ENCODE results near the gene TIMM10B. TPM values are rescaled to one million over a fixed set of nuclear protein-coding genes. Genes with fewer than 3 reads are reported as not detected.

Gene TIMM10B
- total and polyA plus RNA-seq, 2 donors (not counting 1 experiment from before 2014, with no cell fraction given) = 42.9 to 62.1 TPM

DNA sequence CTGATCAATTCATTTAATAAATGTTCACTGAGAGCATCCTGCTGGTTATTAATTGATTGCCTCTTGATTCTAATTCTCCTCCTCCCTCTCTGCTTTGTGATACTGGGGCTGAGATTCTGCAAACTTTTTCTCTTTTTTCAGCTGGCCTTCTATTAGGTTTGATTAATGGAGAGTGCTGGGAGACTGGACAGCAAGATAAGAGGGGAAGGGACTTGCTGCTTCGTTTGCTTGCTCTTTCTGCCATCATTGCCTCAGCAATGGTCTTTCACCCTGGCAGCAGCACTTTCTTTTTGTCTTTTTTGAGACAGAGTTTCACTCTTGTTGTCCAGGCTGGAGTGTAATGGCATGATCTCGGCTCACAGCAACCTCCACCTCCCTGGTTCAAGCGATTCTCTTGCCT lies 22.9 kb downstream of the TIMM10B start:
- Mint-ChIP-seq H3K27me3 (no peaks in the 10 kb centered on the region), H3K9me3 (ENCODE audit: insufficient read depth) (no peaks in the 10 kb centered on the region), H3K4me3 (no peak overlapping the region), H3K27ac (no peak overlapping the region), H3K4me1 (no peaks in the 10 kb centered on the region)
- Histone ChIP-seq H3K9ac (ENCODE audit: low read length) (no peak overlapping the region), H3K36me3 (replicated peaks in 1 of 2; ENCODE audit: control extremely low read depth in 1 of 2, control insufficient read depth in 1 of 2, extremely low read depth in 1 of 2, insufficient read depth in 2 of 2, low read length in 1 of 2) (peaks cover 1 to 31% of the 10 kb centered on the region in 2 experiments), H3K4me2 (replicated peaks; ENCODE audit: low read depth, low read length, poor library complexity, severe bottlenecking) (no peak overlapping the region), H3K79me2 (ENCODE audit: control insufficient read depth, insufficient read depth, low read length) (peaks cover 9% of the 10 kb centered on the region), H2AFZ (ENCODE audit: insufficient read depth, low read depth, low read length, poor library complexity, severe bottlenecking) (no peak overlapping the region), H3K4me1 (ENCODE audit: control insufficient read depth in 2 of 2, insufficient read depth in 2 of 2, low read length in 2 of 2) (no peaks in the 10 kb centered on the region), H4K20me1 (ENCODE audit: control insufficient read depth, insufficient read depth, low read length, poor library complexity, severe bottlenecking) (no peaks in the 10 kb centered on the region), H3K27me3 (replicated peaks in 1 of 4; ENCODE audit: control extremely low read depth in 1 of 4, control insufficient read depth in 3 of 4, insufficient read depth in 4 of 4, low read length in 3 of 4) (no peaks in the 10 kb centered on the region), H3K4me3 (ENCODE audit: control extremely low read depth in 1 of 5, extremely low read depth in 1 of 5, insufficient read depth in 1 of 5, low read depth in 2 of 5, low read length in 4 of 5) (no peak overlapping the region), H3K27ac (ENCODE audit: low read length in 2 of 2) (no peak overlapping the region), H3K9me3 (ENCODE audit: control extremely low read depth in 1 of 3, control insufficient read depth in 2 of 3, insufficient read depth in 1 of 3, low read length in 2 of 3) (no peaks in the 10 kb centered on the region)
- intact Hi-C loops (cut with micrococcal nuclease) = loop anchor here (2.0 kb wide), 1 partner anchor 61 kb away; no protein-coding TSS in a partner anchor
- no peak for DNase-seq
- ChIA-PET CTCF (interaction anchor here (1.0 to 7.0 kb wide), 12 partner anchors 9 to 199 kb away, joined by 3 to 184 read pairs (median 6); partner anchors contain the start of genes HPX, MRPL17 and TRIM3), POLR2A (interaction anchor here (0.7 kb wide), 1 partner anchor 21 kb away, joined by 3 read pairs; no protein-coding TSS in a partner anchor)
- TF ChIP-seq, protein P1, sequence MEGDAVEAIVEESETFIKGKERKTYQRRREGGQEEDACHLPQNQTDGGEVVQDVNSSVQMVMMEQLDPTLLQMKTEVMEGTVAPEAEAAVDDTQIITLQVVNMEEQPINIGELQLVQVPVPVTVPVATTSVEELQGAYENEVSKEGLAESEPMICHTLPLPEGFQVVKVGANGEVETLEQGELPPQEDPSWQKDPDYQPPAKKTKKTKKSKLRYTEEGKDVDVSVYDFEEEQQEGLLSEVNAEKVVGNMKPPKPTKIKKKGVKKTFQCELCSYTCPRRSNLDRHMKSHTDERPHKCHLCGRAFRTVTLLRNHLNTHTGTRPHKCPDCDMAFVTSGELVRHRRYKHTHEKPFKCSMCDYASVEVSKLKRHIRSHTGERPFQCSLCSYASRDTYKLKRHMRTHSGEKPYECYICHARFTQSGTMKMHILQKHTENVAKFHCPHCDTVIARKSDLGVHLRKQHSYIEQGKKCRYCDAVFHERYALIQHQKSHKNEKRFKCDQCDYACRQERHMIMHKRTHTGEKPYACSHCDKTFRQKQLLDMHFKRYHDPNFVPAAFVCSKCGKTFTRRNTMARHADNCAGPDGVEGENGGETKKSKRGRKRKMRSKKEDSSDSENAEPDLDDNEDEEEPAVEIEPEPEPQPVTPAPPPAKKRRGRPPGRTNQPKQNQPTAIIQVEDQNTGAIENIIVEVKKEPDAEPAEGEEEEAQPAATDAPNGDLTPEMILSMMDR (IDR thresholded peaks at IDR 0.05) = no peak
- TF ChIP-seq EZH2 (IDR thresholded peaks at IDR 0.05; ENCODE audit: borderline replicate concordance, insufficient read depth, low read depth, low read length, poor library complexity, severe bottlenecking) = no peak
- ATAC-seq (ENCODE audit: low read depth) = no peak
- WGBS (ENCODE audit: insufficient coverage) = 100% methylated on average over 1 of the region's 3 CpGs

DNA sequence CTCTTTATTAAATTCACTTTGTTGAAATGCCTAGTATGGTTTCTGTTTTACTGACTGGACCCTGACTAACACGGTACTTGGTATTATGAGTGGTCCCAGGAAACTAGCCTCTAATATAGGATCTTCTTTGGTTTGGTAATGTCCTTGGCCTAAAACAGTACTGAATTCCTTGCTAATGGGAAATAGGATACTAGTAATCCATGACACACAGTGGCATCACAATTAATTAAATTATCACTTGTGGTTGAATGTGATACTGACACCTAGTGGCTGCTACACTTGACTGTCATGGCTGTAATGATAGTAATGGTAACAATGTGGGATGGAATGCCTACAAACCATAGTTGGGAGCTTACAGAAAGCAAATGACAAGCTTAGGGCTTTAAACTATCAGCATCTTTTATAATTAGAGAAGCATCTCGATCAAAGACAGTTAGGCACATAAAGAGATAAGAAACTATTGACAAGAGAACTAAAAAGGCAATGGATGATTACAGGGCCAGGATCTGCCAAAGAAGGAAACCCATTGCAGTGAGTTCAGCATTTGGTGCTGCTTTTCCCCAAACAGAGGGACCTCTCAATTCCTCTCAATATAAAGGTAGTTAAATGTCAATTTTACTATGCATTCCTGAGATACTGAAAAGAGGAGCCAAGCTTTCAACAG lies 24.4 kb downstream of the TIMM10B start:
- H3K9me3 ChIP-seq (ENCODE audit: control extremely low read depth in 1 of 3, control insufficient read depth in 2 of 3, insufficient read depth in 1 of 3, low read length in 2 of 3) = no peaks in the 10 kb centered on the region
- DNase-seq (peak; percentile 53), ATAC-seq (ENCODE audit: low read depth) (peak; percentile 33)
- intact Hi-C loops (cut with micrococcal nuclease) = loop anchor here (1.0 to 2.0 kb wide), 2 partner anchors 63 to 126 kb away; no protein-coding TSS in a partner anchor
- no peaks in the 10 kb centered on the region for H3K27me3 ChIP-seq (replicated peaks in 1 of 4; ENCODE audit: control extremely low read depth in 1 of 4, control insufficient read depth in 3 of 4, insufficient read depth in 4 of 4, low read length in 3 of 4)
- H3K27ac ChIP-seq (ENCODE audit: low read length in 2 of 2) = no peak overlapping the region
- POLR2A ChIA-PET = no interaction called here
- H3K27ac Mint-ChIP-seq = no peak overlapping the region
- no peaks in the 10 kb centered on the region for H3K4me1 Mint-ChIP-seq
- peaks cover 1 to 26% of the 10 kb centered on the region in 2 experiments for H3K36me3 ChIP-seq (replicated peaks in 1 of 2; ENCODE audit: control extremely low read depth in 1 of 2, control insufficient read depth in 1 of 2, extremely low read depth in 1 of 2, insufficient read depth in 2 of 2, low read length in 1 of 2)
- no peaks in the 10 kb centered on the region for H4K20me1 ChIP-seq (ENCODE audit: control insufficient read depth, insufficient read depth, low read length, poor library complexity, severe bottlenecking)
- TF ChIP-seq, protein P1 (IDR thresholded peaks at IDR 0.05) = peak; percentile 76
- no peak for TF ChIP-seq EZH2 (IDR thresholded peaks at IDR 0.05; ENCODE audit: borderline replicate concordance, insufficient read depth, low read depth, low read length, poor library complexity, severe bottlenecking)
- H3K4me2 ChIP-seq (replicated peaks; ENCODE audit: low read depth, low read length, poor library complexity, severe bottlenecking) = no peak overlapping the region
- no peak overlapping the region for H3K4me3 Mint-ChIP-seq
- H2AFZ ChIP-seq (ENCODE audit: insufficient read depth, low read depth, low read length, poor library complexity, severe bottlenecking) = no peak overlapping the region
- no peaks in the 10 kb centered on the region for H3K79me2 ChIP-seq (ENCODE audit: control insufficient read depth, insufficient read depth, low read length)
- H3K9me3 Mint-ChIP-seq (ENCODE audit: insufficient read depth) = no peaks in the 10 kb centered on the region
- no peak overlapping the region for H3K9ac ChIP-seq (ENCODE audit: low read length)
- H3K4me3 ChIP-seq (ENCODE audit: control extremely low read depth in 1 of 5, extremely low read depth in 1 of 5, insufficient read depth in 1 of 5, low read depth in 2 of 5, low read length in 4 of 5) = no peak overlapping the region
- no peaks in the 10 kb centered on the region for H3K4me1 ChIP-seq (ENCODE audit: control insufficient read depth in 2 of 2, insufficient read depth in 2 of 2, low read length in 2 of 2)
- WGBS (ENCODE audit: insufficient coverage) = 100% methylated on average over 1 of the region's 2 CpGs
- H3K27me3 Mint-ChIP-seq = no peaks in the 10 kb centered on the region
- CTCF ChIA-PET = interaction anchor here (0.7 to 7.0 kb wide), 19 partner anchors 11 to 177 kb away, joined by 3 to 184 read pairs (median 4); partner anchors contain the start of genes ARFIP2, MRPL17, SMPD1 and TIMM10B

All from B cell (primary cell).